K562 (cell line): ENCODE data around the gene STIL. TPM values are rescaled to one million over a fixed set of nuclear protein-coding genes. Genes with fewer than 3 reads are reported as not detected.

Experiments used
- ASH1L ChIP-seq: fragments of 450-650 bp; IDR thresholded peaks from 2 replicates; pipeline ENCODE4 v1.6.1; 2018; ENCODE audit warnings: borderline replicate concordance, mild to moderate bottlenecking, low read depth; ENCODE audit not compliant: partially characterized antibody
- BCOR ChIP-seq: fragments of 450-650 bp; IDR thresholded peaks from 2 replicates; pipeline ENCODE4 v1.6.1; 2016
- CBX1 ChIP-seq: sonication (generic); IDR thresholded peaks from 2 replicates; pipeline ENCODE4 v1.6.1; 2016; ENCODE audit warnings: antibody characterized with exemption, low read depth, mild to moderate bottlenecking
- CREM ChIP-seq: IDR thresholded peaks from 2 replicates; pipeline ENCODE4 v1.6.1; 2014; ENCODE audit warnings: antibody characterized with exemption, low read depth
- L3MBTL2 ChIP-seq: fragments of 450-650 bp; IDR thresholded peaks from 2 replicates; pipeline ENCODE4 v1.6.1; 2016; ENCODE audit warnings: mild to moderate bottlenecking, moderate library complexity
- SRSF9 ChIP-seq: fragments of 200-400 bp; formaldehyde crosslinking; IDR thresholded peaks from 2 replicates; pipeline ENCODE4 v1.6.1; 2017; ENCODE audit warnings: low read depth, low read length, borderline replicate concordance
- ZNF707 ChIP-seq: fragments of 250-450 bp; sonication (Bioruptor Pico); conservative IDR thresholded peaks from 2 replicates; pipeline ENCODE4 v1.8.0; 2022; ENCODE audit warnings: inconsistent platforms, mild to moderate bottlenecking, moderate library complexity
- polyA plus RNA-seq, 8 experiments: library from polyadenylated mRNA; depleted of rRNA in 4 of 8; stranded (reverse) in 5 of 8; unstranded in 3 of 8; fragments of >200 nt; fragmentation: Nextera tagmentation in 2 of 8; fragmentation: Illumina TruSeq in 1 of 8; extraction: Ambion mirVana in 2 of 8; extraction: Trizol in 1 of 8; gene quantifications; 2 replicates each; pipeline versions ENCODE4 v1.2.1 to v1.2.3, GENCODE V29; 2011 to 2014; ENCODE audit warnings: inconsistent platforms in 1 of 8, missing spikeins in 1 of 8
- total RNA-seq, 7 experiments: library from RNA; depleted of rRNA in 6 of 7; stranded (reverse); fragments of >200 nt in 6 of 7; fragmentation: Illumina TruSeq in 2 of 7; extraction: Trizol in 2 of 7; gene quantifications; 2 replicates each; pipeline versions ENCODE4 v1.2.1 to v1.2.3, GENCODE V29; 2011 to 2021; ENCODE audit warnings: low replicate concordance in 1 of 7
- TF ChIP-seq, protein P1 (sequence below): fragments of 250-450 bp; sonication (Bioruptor Pico); IDR thresholded peaks from 2 replicates; pipeline ENCODE4 v1.8.0; 2021; ENCODE audit warnings: borderline replicate concordance, mild to moderate bottlenecking, moderate library complexity; ENCODE audit not compliant: poor library complexity, severe bottlenecking
- TF ChIP-seq, protein P2 (sequence below), 3 experiments: fragments of 200-800 bp in 1 of 3; fragments of 250-450 bp in 1 of 3; fragments of 450-650 bp in 1 of 3; sonication (Bioruptor Pico) in 1 of 3; sonication (Bioruptor generic) in 1 of 3; formaldehyde crosslinking in 1 of 3; IDR thresholded peaks; 2 replicates each; pipeline versions ENCODE4 v1.6.1 to v1.8.0; 2016 to 2022; ENCODE audit warnings: mild to moderate bottlenecking in 2 of 3, missing genetic modification characterization in 2 of 3, missing compliant biosample characterization in 1 of 3, moderate library complexity in 1 of 3
- TF ChIP-seq, protein P3 (sequence below): fragments of 250-450 bp; sonication (Bioruptor Pico); IDR thresholded peaks from 2 replicates; pipeline ENCODE4 v1.6.1; 2021; ENCODE audit warnings: mild to moderate bottlenecking

STIL gene
- total and polyA plus RNA-seq, 9 of the 15 experiments (the other 6 are each of a cell fraction or from before 2014, with no cell fraction given) = 10.5 to 77.4 (median 39.6) TPM

DNA sequence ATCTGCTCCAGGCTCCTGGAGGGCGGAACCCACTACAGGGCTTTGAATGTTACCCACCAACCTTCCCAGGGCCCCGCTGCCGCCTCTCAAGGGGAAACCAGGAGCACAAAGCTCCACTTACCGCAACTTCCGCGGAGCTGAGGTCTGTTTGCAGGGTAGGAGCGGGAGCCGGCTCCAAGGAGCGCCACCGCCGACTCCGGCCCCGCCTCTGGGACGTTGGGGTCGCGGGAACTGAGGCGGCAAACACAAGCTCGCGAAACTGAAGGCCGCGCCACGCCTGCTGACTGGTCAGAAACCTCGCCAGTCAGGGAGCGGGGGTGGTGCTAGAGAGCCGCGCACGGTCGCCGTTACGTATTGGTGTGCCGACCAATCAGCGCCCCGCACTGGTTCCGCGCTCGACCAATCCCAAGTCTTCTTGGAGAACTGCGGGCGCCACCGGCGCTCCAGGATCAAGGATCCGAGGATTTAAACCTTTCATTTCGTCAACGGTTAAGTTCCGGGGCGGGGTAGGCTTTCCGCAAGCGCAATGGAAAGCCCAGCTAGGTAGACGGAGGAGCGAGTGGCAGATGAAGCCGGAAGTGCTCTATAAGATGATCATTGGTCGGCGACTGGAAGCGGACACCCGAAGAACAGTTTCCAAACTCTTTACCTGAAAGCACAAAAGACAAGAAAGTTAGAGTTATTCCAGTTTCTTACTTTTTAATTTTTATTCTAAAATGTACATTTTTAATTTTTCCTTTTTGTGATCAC lies at the start of gene STIL (continued):
- TF ChIP-seq CREM (peak; percentile 92), BCOR (no peak), SRSF9 (no peak), CBX1 (peak; percentile 69; the same call in 1 of the 2 replicates), ZNF707 (CRISPR knock-in tag) (no peak), ASH1L (peak; percentile 96), L3MBTL2 (peak; percentile 66)
- TF ChIP-seq, protein P1, sequence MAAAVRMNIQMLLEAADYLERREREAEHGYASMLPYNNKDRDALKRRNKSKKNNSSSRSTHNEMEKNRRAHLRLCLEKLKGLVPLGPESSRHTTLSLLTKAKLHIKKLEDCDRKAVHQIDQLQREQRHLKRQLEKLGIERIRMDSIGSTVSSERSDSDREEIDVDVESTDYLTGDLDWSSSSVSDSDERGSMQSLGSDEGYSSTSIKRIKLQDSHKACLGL = no peak
- TF ChIP-seq, protein P2, sequence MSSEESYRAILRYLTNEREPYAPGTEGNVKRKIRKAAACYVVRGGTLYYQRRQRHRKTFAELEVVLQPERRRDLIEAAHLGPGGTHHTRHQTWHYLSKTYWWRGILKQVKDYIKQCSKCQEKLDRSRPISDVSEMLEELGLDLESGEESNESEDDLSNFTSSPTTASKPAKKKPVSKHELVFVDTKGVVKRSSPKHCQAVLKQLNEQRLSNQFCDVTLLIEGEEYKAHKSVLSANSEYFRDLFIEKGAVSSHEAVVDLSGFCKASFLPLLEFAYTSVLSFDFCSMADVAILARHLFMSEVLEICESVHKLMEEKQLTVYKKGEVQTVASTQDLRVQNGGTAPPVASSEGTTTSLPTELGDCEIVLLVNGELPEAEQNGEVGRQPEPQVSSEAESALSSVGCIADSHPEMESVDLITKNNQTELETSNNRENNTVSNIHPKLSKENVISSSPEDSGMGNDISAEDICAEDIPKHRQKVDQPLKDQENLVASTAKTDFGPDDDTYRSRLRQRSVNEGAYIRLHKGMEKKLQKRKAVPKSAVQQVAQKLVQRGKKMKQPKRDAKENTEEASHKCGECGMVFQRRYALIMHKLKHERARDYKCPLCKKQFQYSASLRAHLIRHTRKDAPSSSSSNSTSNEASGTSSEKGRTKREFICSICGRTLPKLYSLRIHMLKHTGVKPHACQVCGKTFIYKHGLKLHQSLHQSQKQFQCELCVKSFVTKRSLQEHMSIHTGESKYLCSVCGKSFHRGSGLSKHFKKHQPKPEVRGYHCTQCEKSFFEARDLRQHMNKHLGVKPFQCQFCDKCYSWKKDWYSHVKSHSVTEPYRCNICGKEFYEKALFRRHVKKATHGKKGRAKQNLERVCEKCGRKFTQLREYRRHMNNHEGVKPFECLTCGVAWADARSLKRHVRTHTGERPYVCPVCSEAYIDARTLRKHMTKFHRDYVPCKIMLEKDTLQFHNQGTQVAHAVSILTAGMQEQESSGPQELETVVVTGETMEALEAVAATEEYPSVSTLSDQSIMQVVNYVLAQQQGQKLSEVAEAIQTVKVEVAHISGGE (CRISPR knock-in tag; IDR thresholded peaks at IDR 0.05) = peak in 1 of 3 experiments; percentile 91; a peak in 2 of 6 replicates
- TF ChIP-seq, protein P3, sequence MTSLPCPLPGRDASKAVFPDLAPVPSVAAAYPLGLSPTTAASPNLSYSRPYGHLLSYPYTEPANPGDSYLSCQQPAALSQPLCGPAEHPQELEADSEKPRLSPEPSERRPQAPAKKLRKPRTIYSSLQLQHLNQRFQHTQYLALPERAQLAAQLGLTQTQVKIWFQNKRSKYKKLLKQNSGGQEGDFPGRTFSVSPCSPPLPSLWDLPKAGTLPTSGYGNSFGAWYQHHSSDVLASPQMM (CRISPR knock-in tag) = no peak
